B cell (primary cell): ENCODE data around the gene STAMBP. TPM values are rescaled to one million over a fixed set of nuclear protein-coding genes. Genes with fewer than 3 reads are reported as not detected.
A peak's percentile ranks its signal among the peaks of the same experiment; 100 is the strongest.

Experiments used
- ATAC-seq: fragments of 200-7000 bp; cut with Tn5 transposase; one replicate; pipeline ENCODE4 v1.10.0; 2021; ENCODE audit warnings: low read depth, mild to moderate bottlenecking, moderate number of reproducible peaks, moderate library complexity
- CTCF ChIA-PET: fragments of 350-600 bp; sonication (Branson Sonifier 250); formaldehyde crosslinking; loops from one replicate; lab custom pipeline; 2021; ENCODE audit warnings: antibody characterized with exemption, inconsistent platforms; lab: Charles Lee
- POLR2A ChIA-PET: fragments of 350-600 bp; sonication (Branson Sonifier 250); formaldehyde crosslinking; loops from one replicate; lab custom pipeline; 2021; ENCODE audit warnings: antibody characterized with exemption; lab: Charles Lee
- DNase-seq: peaks from one replicate; pipeline ENCODE4 v3.0.0; 2013
- H2AFZ ChIP-seq: 2 replicates; pipeline ENCODE4 v1.6.1; 2012; ENCODE audit warnings: mild to moderate bottlenecking, low read depth, low read length; ENCODE audit not compliant: insufficient read depth, poor library complexity, severe bottlenecking
- H3K27ac ChIP-seq, 2 donors: 1 replicate in 1 of 2; 2 replicates in 1 of 2; pipeline ENCODE4 v1.5.1; 2012 to 2013; ENCODE audit warnings: low read length in 2 of 2, mild to moderate bottlenecking in 2 of 2, moderate library complexity in 1 of 2
- H3K27me3 ChIP-seq, 4 experiments: fragments of 200-600 bp in 1 of 4; sonication (generic) in 1 of 4; replicated peaks in 1 of 4; 1 replicate in 2 of 4; 2 replicates in 2 of 4; pipeline versions ENCODE4 v1.6.1 to v1.7.0; 2013 to 2016; ENCODE audit warnings: low read length in 3 of 4, mild to moderate bottlenecking in 2 of 4, mixed read lengths in 1 of 4, moderate library complexity in 1 of 4; ENCODE audit not compliant: insufficient read depth in 4 of 4, control insufficient read depth in 3 of 4; ENCODE audit errors: control extremely low read depth in 1 of 4
- H3K36me3 ChIP-seq, 2 experiments: replicated peaks in 1 of 2; 1 replicate in 1 of 2; 2 replicates in 1 of 2; pipeline versions ENCODE4 v1.6.1 to v1.7.1; 2013; ENCODE audit warnings: low read length in 1 of 2; ENCODE audit not compliant: insufficient read depth in 2 of 2, control insufficient read depth in 1 of 2; ENCODE audit errors: control extremely low read depth in 1 of 2, extremely low read depth in 1 of 2
- H3K4me1 ChIP-seq, 2 donors: fragments of 200-600 bp in 1 of 2; sonication (generic) in 1 of 2; 1 replicate in 1 of 2; 2 replicates in 1 of 2; pipeline versions ENCODE4 v1.5.1 to v1.6.1; 2013 to 2017; ENCODE audit warnings: low read length in 2 of 2; ENCODE audit not compliant: control insufficient read depth in 2 of 2, insufficient read depth in 2 of 2
- H3K4me2 ChIP-seq: replicated peaks from 2 replicates; pipeline ENCODE3; 2012; ENCODE audit warnings: mild to moderate bottlenecking, low read depth, low read length; ENCODE audit not compliant: poor library complexity, severe bottlenecking
- H3K4me3 ChIP-seq, 5 experiments: fragments of 200-600 bp in 1 of 5; sonication (generic) in 1 of 5; 1 replicate in 3 of 5; 2 replicates in 2 of 5; pipeline versions ENCODE4 v1.5.1 to v1.7.0; 2011 to 2016; ENCODE audit warnings: low read length in 4 of 5, mild to moderate bottlenecking in 4 of 5, low read depth in 2 of 5, control low read depth in 1 of 5, moderate library complexity in 1 of 5; ENCODE audit not compliant: insufficient read depth in 1 of 5; ENCODE audit errors: control extremely low read depth in 1 of 5, extremely low read depth in 1 of 5
- H3K79me2 ChIP-seq: fragments of 200-600 bp; sonication (generic); one replicate; pipeline ENCODE4 v1.6.0; 2016; ENCODE audit warnings: low read length; ENCODE audit not compliant: control insufficient read depth, insufficient read depth
- H3K9ac ChIP-seq: fragments of 200-600 bp; sonication (generic); 2 replicates; pipeline ENCODE4 v1.6.1; 2017; ENCODE audit warnings: mild to moderate bottlenecking, low read length, moderate library complexity
- H3K9me3 ChIP-seq, 3 donors: one replicate each; pipeline versions ENCODE4 v1.6.1 to v1.7.1; 2013; ENCODE audit warnings: low read length in 2 of 3; ENCODE audit not compliant: control insufficient read depth in 2 of 3, insufficient read depth in 1 of 3; ENCODE audit errors: control extremely low read depth in 1 of 3
- H4K20me1 ChIP-seq: 2 replicates; pipeline ENCODE4 v1.6.0; 2012; ENCODE audit warnings: mild to moderate bottlenecking, low read length; ENCODE audit not compliant: insufficient read depth, control insufficient read depth, poor library complexity, severe bottlenecking
- H3K27ac Mint-ChIP-seq: one replicate; pipeline ENCODE4 v1.8.0; 2021; ENCODE audit warnings: mixed read lengths
- H3K27me3 Mint-ChIP-seq: one replicate; pipeline ENCODE4 v1.8.0; 2021; ENCODE audit warnings: mixed read lengths
- H3K4me1 Mint-ChIP-seq: one replicate; pipeline ENCODE4 v1.8.0; 2021; ENCODE audit warnings: mixed read lengths
- H3K4me3 Mint-ChIP-seq: one replicate; pipeline ENCODE4 v1.8.0; 2021; ENCODE audit warnings: mixed read lengths
- H3K9me3 Mint-ChIP-seq: one replicate; pipeline ENCODE4 v1.8.0; 2022; ENCODE audit warnings: mixed read lengths; ENCODE audit not compliant: insufficient read depth
- CTCF ChIP-seq: fragments of 200-600 bp; IDR thresholded peaks from one replicate; pipeline ENCODE4 v1.8.0; 2022; ENCODE audit warnings: antibody characterized with exemption, mild to moderate bottlenecking
- EZH2 ChIP-seq: IDR thresholded peaks from 2 replicates; pipeline ENCODE4 v1.6.1; 2012; ENCODE audit warnings: borderline replicate concordance, low read depth, mild to moderate bottlenecking, moderate library complexity, low read length; ENCODE audit not compliant: insufficient read depth, poor library complexity, severe bottlenecking
- WGBS: methylation state at CpG from one replicate; pipeline ENCODE4 v1.1.5; 2013; ENCODE audit warnings: missing lambda C conversion rate; ENCODE audit not compliant: insufficient coverage; 5-methylcytosine and 5-hydroxymethylcytosine counted together
- intact Hi-C: fragments of 100-400 bp; cut with micrococcal nuclease; formaldehyde crosslinking; loops from one replicate; pipeline ENCODE4 v1.10.0; 2022
- polyA plus RNA-seq: library from polyadenylated mRNA; depleted of rRNA; stranded (reverse); fragments of >200 nt; gene quantifications from 2 replicates; pipeline ENCODE4 v1.2.3, GENCODE V29; 2012
- total RNA-seq, 2 donors: library from RNA; stranded (reverse); fragments of 120-200 nt in 1 of 2; gene quantifications; 1 replicate in 1 of 2; 2 replicates in 1 of 2; pipeline versions ENCODE4 v1.2.3 to v1.2.4, GENCODE V29; 2013 to 2022

STAMBP gene
- total and polyA plus RNA-seq, 2 donors (not counting 1 experiment from before 2014, with no cell fraction given): 21.8 to 32.5 TPM

- Histone ChIP-seq H2AFZ (no peak overlapping the region), H3K4me1 (no peaks in the 10 kb centered on the region), H3K27me3 (no peaks in the 10 kb centered on the region), H3K4me3 (no peak overlapping the region), H3K36me3 (peaks cover under 1 to 36% of the 10 kb centered on the region in 2 experiments), H4K20me1 (peaks cover 22% of the 10 kb centered on the region), H3K9ac (no peak overlapping the region), H3K4me2 (no peak overlapping the region), H3K79me2 (peaks cover 5% of the 10 kb centered on the region), H3K9me3 (no peaks in the 10 kb centered on the region), H3K27ac (peak overlapping the region in 1 of 2 donors; percentile 10)
- H3K27me3 Mint-ChIP-seq: no peaks in the 10 kb centered on the region
- H3K4me1 Mint-ChIP-seq: peaks cover 9% of the 10 kb centered on the region
- POLR2A ChIA-PET: no interaction called here
- no peak overlapping the region for H3K27ac Mint-ChIP-seq
- no peak overlapping the region for H3K4me3 Mint-ChIP-seq
- WGBS: 59% methylated on average over 4 of the region's 4 CpGs
- TF ChIP-seq CTCF: no peak
- no peak for TF ChIP-seq EZH2
- DNase-seq (no peak), ATAC-seq (no peak)
- no peaks in the 10 kb centered on the region for H3K9me3 Mint-ChIP-seq
- CTCF ChIA-PET: interaction anchor here (1.2 to 1.4 kb wide), 2 partner anchors 14 to 267 kb away, joined by 3 to 6 read pairs; no protein-coding TSS in a partner anchor
- intact Hi-C loops: no loop called here
Measured at GRCh38 chr2:73837847-73838585, 9.3 kb downstream of the STAMBP start.

- no peak overlapping the region for H3K27ac Mint-ChIP-seq
- peak; percentile 5 for TF ChIP-seq CTCF
- no peak for TF ChIP-seq EZH2
Measured at GRCh38 chr2:73838889-73839534, 10.3 kb downstream of the STAMBP start.

More at GRCh38 chr2:73838889-73839534, 10.3 kb downstream of the STAMBP start:
- ChIA-PET CTCF (interaction anchor here (1.2 to 1.4 kb wide), 2 partner anchors 15 to 266 kb away, joined by 3 to 6 read pairs; no protein-coding TSS in a partner anchor), POLR2A (no interaction called here)
- Histone ChIP-seq H3K36me3 (peaks cover 0 to 37% of the 10 kb centered on the region in 2 experiments), H2AFZ (no peak overlapping the region), H3K27me3 (no peaks in the 10 kb centered on the region), H3K4me2 (no peak overlapping the region), H3K9me3 (no peaks in the 10 kb centered on the region), H3K9ac (no peak overlapping the region), H3K4me3 (no peak overlapping the region), H3K79me2 (peaks cover 5% of the 10 kb centered on the region), H4K20me1 (peaks cover 22% of the 10 kb centered on the region), H3K4me1 (no peaks in the 10 kb centered on the region), H3K27ac (no peak overlapping the region)
- no peaks in the 10 kb centered on the region for H3K27me3 Mint-ChIP-seq
- intact Hi-C loops: no loop called here
- WGBS: no CpG with 5 or more reads among the region's 2 CpGs
- no peak for ATAC-seq
- no peaks in the 10 kb centered on the region for H3K9me3 Mint-ChIP-seq
- peaks cover 9% of the 10 kb centered on the region for H3K4me1 Mint-ChIP-seq
- no peak for DNase-seq
- H3K4me3 Mint-ChIP-seq: no peak overlapping the region
